ENCODE data around the gene APLF. TPM values are rescaled to one million over a fixed set of nuclear protein-coding genes. Genes with fewer than 3 reads are reported as not detected.

The APLF gene
- total and polyA plus RNA-seq, 2 of the 8 experiments (the other 6 are each of a cell fraction or from before 2014, with no cell fraction given), result 4.4 to 7.3 TPM

DNA sequence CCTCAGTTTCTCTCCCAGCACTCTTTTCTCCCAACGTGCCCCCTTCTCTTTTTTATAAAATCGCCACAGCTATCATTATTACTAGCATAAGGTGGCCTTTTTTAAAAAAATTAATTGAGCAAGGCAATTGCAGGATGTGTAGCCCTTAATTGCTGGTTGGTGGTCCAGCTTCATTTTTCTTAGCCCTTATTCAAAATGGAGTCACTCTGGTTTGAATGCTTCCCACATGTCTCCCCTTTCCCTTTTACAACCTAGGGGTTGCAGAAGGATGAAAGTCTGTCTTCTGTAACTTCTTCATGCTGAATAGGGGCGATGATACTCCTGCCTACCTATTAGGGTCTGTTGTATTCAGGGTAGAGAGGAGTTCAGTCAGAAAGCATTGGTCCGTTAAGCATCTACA lies 139.4 kb downstream of the APLF start (continued):
- no peak for TF ChIP-seq SIX5 (IDR thresholded peaks at IDR 0.05; ENCODE audit: low read depth, low read length)
- TF ChIP-seq, protein P1, sequence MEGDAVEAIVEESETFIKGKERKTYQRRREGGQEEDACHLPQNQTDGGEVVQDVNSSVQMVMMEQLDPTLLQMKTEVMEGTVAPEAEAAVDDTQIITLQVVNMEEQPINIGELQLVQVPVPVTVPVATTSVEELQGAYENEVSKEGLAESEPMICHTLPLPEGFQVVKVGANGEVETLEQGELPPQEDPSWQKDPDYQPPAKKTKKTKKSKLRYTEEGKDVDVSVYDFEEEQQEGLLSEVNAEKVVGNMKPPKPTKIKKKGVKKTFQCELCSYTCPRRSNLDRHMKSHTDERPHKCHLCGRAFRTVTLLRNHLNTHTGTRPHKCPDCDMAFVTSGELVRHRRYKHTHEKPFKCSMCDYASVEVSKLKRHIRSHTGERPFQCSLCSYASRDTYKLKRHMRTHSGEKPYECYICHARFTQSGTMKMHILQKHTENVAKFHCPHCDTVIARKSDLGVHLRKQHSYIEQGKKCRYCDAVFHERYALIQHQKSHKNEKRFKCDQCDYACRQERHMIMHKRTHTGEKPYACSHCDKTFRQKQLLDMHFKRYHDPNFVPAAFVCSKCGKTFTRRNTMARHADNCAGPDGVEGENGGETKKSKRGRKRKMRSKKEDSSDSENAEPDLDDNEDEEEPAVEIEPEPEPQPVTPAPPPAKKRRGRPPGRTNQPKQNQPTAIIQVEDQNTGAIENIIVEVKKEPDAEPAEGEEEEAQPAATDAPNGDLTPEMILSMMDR (IDR thresholded peaks at IDR 0.05; ENCODE audit: control extremely low read depth in 1 of 3, insufficient read depth in 1 of 3, low read depth in 1 of 3, low read length in 3 of 3), result no peak
- no peak for TF ChIP-seq BACH1 (IDR thresholded peaks at IDR 0.05; ENCODE audit: low read length)
- no peak for TF ChIP-seq YY1 (IDR thresholded peaks at IDR 0.05; ENCODE audit: low read depth, low read length)
